ENCODE results near the gene ATP2B3. TPM values are rescaled to one million over a fixed set of nuclear protein-coding genes. Genes with fewer than 3 reads are reported as not detected.

ATP2B3 gene
- total and polyA plus RNA-seq, 10 of the 15 experiments (the other 5 are each of a cell fraction or from before 2014, with no cell fraction given) = 0.01 TPM; not detected in 9

DNA sequence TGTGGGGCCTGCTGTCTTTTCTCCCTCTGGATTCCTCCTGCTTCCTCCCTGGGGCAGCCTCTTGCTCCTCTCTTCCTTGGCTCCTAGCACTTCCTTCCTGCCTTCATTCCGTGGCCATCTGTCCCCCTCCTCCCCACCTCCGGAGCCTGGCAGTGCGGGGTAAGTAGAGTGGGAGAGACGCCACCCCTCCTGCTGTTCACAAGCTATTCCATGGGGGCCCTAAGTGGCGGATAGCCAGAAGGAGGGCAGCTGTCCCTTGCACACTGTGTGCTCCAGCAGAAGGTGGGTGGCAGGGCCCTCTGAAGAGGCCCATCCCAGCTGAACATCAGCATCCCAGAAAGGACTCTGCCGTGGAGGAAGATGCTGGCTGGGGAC is 54.1 kb downstream of the ATP2B3 start (continued):
- TF ChIP-seq, protein P1, sequence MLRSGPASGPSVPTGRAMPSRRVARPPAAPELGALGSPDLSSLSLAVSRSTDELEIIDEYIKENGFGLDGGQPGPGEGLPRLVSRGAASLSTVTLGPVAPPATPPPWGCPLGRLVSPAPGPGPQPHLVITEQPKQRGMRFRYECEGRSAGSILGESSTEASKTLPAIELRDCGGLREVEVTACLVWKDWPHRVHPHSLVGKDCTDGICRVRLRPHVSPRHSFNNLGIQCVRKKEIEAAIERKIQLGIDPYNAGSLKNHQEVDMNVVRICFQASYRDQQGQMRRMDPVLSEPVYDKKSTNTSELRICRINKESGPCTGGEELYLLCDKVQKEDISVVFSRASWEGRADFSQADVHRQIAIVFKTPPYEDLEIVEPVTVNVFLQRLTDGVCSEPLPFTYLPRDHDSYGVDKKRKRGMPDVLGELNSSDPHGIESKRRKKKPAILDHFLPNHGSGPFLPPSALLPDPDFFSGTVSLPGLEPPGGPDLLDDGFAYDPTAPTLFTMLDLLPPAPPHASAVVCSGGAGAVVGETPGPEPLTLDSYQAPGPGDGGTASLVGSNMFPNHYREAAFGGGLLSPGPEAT (IDR thresholded peaks at IDR 0.05; ENCODE audit: low read depth) = no peak
- TF ChIP-seq HDAC6 (IDR thresholded peaks at IDR 0.05; ENCODE audit: unreplicated experiment) = no peak

DNA sequence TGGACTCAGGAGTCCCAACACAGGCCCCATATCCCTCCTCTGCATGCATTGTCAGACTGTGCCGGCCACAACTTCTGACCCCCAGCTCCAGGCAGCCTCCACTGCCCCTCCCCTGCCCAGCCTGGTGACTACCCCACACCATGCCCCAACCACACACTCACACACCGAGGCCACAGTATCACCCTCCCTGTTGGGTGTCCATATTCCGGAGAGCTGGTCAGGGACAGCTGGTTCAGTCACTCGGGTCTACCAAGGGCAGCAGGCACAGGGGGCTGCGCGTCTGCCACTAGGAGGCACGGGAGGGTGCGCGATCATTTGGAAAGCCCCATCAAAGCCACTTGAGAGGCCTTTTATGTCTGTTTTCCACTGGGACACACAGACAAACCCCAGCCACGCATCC is 55.2 kb downstream of the ATP2B3 start:
- H3K36me3 ChIP-seq (ENCODE audit: control insufficient read depth in 2 of 2, insufficient read depth in 2 of 2, low read length in 1 of 2) = no peaks in the 10 kb centered on the region
- TF ChIP-seq SMAD1 (IDR thresholded peaks at IDR 0.05; ENCODE audit: low read depth, partially characterized antibody) (no peak), MEF2B (IDR thresholded peaks at IDR 0.05; ENCODE audit: partially characterized antibody, poor library complexity, severe bottlenecking) (no peak), BCL11A (IDR thresholded peaks at IDR 0.05; ENCODE audit: low read depth, low read length) (no peak), FOXM1 (IDR thresholded peaks at IDR 0.05; ENCODE audit: low read depth, low read length) (no peak), CBX5 (IDR thresholded peaks at IDR 0.05; ENCODE audit: low read depth) (no peak), CBFB (IDR thresholded peaks at IDR 0.05; ENCODE audit: low read depth) (no peak)
- TF ChIP-seq, protein P2, sequence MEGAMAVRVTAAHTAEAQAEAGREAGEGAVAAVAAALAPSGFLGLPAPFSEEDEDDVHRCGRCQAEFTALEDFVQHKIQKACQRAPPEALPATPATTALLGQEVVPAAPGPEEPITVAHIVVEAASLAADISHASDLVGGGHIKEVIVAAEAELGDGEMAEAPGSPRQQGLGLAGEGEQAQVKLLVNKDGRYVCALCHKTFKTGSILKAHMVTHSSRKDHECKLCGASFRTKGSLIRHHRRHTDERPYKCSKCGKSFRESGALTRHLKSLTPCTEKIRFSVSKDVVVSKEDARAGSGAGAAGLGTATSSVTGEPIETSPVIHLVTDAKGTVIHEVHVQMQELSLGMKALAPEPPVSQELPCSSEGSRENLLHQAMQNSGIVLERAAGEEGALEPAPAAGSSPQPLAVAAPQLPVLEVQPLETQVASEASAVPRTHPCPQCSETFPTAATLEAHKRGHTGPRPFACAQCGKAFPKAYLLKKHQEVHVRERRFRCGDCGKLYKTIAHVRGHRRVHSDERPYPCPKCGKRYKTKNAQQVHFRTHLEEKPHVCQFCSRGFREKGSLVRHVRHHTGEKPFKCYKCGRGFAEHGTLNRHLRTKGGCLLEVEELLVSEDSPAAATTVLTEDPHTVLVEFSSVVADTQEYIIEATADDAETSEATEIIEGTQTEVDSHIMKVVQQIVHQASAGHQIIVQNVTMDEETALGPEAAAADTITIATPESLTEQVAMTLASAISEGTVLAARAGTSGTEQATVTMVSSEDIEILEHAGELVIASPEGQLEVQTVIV (IDR thresholded peaks at IDR 0.05; ENCODE audit: borderline replicate concordance, partially characterized antibody) = no peak
- no peaks in the 10 kb centered on the region for H3K27me3 ChIP-seq (replicated peaks in 1 of 2; ENCODE audit: control insufficient read depth in 2 of 2, insufficient read depth in 2 of 2, low read length in 1 of 2)
- ChIA-PET POLR2A (no interaction called here), CTCF (interaction anchor here (1.0 kb wide), 1 partner anchor 94 kb away, joined by 3 read pairs; no protein-coding TSS in a partner anchor), SMC1A (ENCODE audit: uncharacterized antibody, unreplicated experiment) (no interaction called here), RAD21 (ENCODE audit: unreplicated experiment) (no interaction called here)
- no peaks in the 10 kb centered on the region for H4K20me1 ChIP-seq (ENCODE audit: control insufficient read depth, insufficient read depth)
- H3K4me2 ChIP-seq (ENCODE audit: control insufficient read depth, insufficient read depth) = no peak overlapping the region
- no peaks in the 10 kb centered on the region for H3K4me1 ChIP-seq (ENCODE audit: control insufficient read depth, insufficient read depth, low read length)
- ATAC-seq = no peak
- no peak overlapping the region for H2AFZ ChIP-seq (ENCODE audit: control insufficient read depth, low read depth, low read length)
- WGBS (ENCODE audit: insufficient coverage, insufficient replicate concordance, low lambda C conversion rate, missing lambda C conversion rate) = 45% methylated on average over 10 of the region's 10 CpGs
- H3K9me3 ChIP-seq (replicated peaks; ENCODE audit: control insufficient read depth, insufficient read depth, low read length) = no peaks in the 10 kb centered on the region; the same call in 2 of the 3 replicates
- H3K79me2 ChIP-seq (ENCODE audit: control insufficient read depth, insufficient read depth, low read length) = no peaks in the 10 kb centered on the region
- H3K9ac ChIP-seq (ENCODE audit: control insufficient read depth, insufficient read depth, low read length) = no peak overlapping the region
- BruUV-seq (replicated peaks) = no TSS peak
- no peak overlapping the region for H3K4me3 ChIP-seq
- intact Hi-C loops (cut with micrococcal nuclease; ENCODE audit: unreplicated experiment) = no loop called here
- in situ Hi-C loops (cut with MboI) = no loop called here
- DNase-seq (ENCODE audit: low read depth, low spot score) = no peak
- FAIRE-seq = no peak
- no peak overlapping the region for H3K27ac ChIP-seq (ENCODE audit: control insufficient read depth, insufficient read depth)

All from GM12878 (cell line).